Measurements from ENCODE around the gene MAST4. TPM values are rescaled to one million over a fixed set of nuclear protein-coding genes. Genes with fewer than 3 reads are reported as not detected.
A peak's percentile ranks its signal among the peaks of the same experiment; 100 is the strongest.

Gene MAST4
- total RNA-seq, 1 donor from 2014 or later, result 10.4 TPM

GRCh38 chr5:67187006-67187715 lies 591.0 kb downstream of the MAST4 start:
- Histone ChIP-seq H3K27ac (ENCODE audit: low read depth, low read length) (no peak overlapping the region), H3K9me3 (ENCODE audit: control insufficient read depth in 3 of 3, low read length in 3 of 3) (no peaks in the 10 kb centered on the region), H3K36me3 (ENCODE audit: control insufficient read depth in 3 of 3, insufficient read depth in 3 of 3, low read length in 3 of 3) (no peaks in the 10 kb centered on the region), H3K27me3 (ENCODE audit: control insufficient read depth in 3 of 3, insufficient read depth in 3 of 3, low read length in 3 of 3) (no peaks in the 10 kb centered on the region), H3K4me3 (ENCODE audit: low read length in 3 of 3) (no peak overlapping the region), H3K4me1 (ENCODE audit: control insufficient read depth in 3 of 3, insufficient read depth in 3 of 3, low read length in 3 of 3) (peaks cover 0 to 3% (median 2%) of the 10 kb centered on the region in 3 donors), H3K9ac (ENCODE audit: low read depth in 1 of 3, low read length in 3 of 3) (no peak overlapping the region)

GRCh38 chr5:67188274-67189078 lies 592.3 kb downstream of the MAST4 start:
- Histone ChIP-seq H3K9ac (ENCODE audit: low read depth in 1 of 3, low read length in 3 of 3) (no peak overlapping the region), H3K9me3 (ENCODE audit: control insufficient read depth in 3 of 3, low read length in 3 of 3) (no peaks in the 10 kb centered on the region), H3K27ac (ENCODE audit: low read depth, low read length) (no peak overlapping the region), H3K36me3 (ENCODE audit: control insufficient read depth in 3 of 3, insufficient read depth in 3 of 3, low read length in 3 of 3) (no peaks in the 10 kb centered on the region), H3K27me3 (ENCODE audit: control insufficient read depth in 3 of 3, insufficient read depth in 3 of 3, low read length in 3 of 3) (no peaks in the 10 kb centered on the region), H3K4me1 (ENCODE audit: control insufficient read depth in 3 of 3, insufficient read depth in 3 of 3, low read length in 3 of 3) (peaks cover 0 to 7% (median 0%) of the 10 kb centered on the region in 3 donors), H3K4me3 (ENCODE audit: low read length in 3 of 3) (no peak overlapping the region)

- Histone ChIP-seq H3K4me1 (ENCODE audit: control insufficient read depth in 3 of 3, insufficient read depth in 3 of 3, low read length in 3 of 3) (peaks cover 0 to 7% (median 0%) of the 10 kb centered on the region in 3 donors), H3K9me3 (ENCODE audit: control insufficient read depth in 3 of 3, low read length in 3 of 3) (no peaks in the 10 kb centered on the region), H3K27me3 (ENCODE audit: control insufficient read depth in 3 of 3, insufficient read depth in 3 of 3, low read length in 3 of 3) (no peaks in the 10 kb centered on the region), H3K36me3 (ENCODE audit: control insufficient read depth in 3 of 3, insufficient read depth in 3 of 3, low read length in 3 of 3) (no peaks in the 10 kb centered on the region), H3K4me3 (ENCODE audit: low read length in 3 of 3) (no peak overlapping the region), H3K9ac (ENCODE audit: low read depth in 1 of 3, low read length in 3 of 3) (no peak overlapping the region), H3K27ac (ENCODE audit: low read depth, low read length) (no peak overlapping the region)
Observed at GRCh38 chr5:67189079-67189354, 592.8 kb downstream of the MAST4 start.

- no peak overlapping the region for H3K27ac ChIP-seq (ENCODE audit: low read depth, low read length)
- H3K9ac ChIP-seq (ENCODE audit: low read depth in 1 of 3, low read length in 3 of 3), result no peak overlapping the region
- peaks cover 0 to 7% (median 0%) of the 10 kb centered on the region in 3 donors for H3K4me1 ChIP-seq (ENCODE audit: control insufficient read depth in 3 of 3, insufficient read depth in 3 of 3, low read length in 3 of 3)
- H3K4me3 ChIP-seq (ENCODE audit: low read length in 3 of 3), result no peak overlapping the region
- no peaks in the 10 kb centered on the region for H3K9me3 ChIP-seq (ENCODE audit: control insufficient read depth in 3 of 3, low read length in 3 of 3)
- H3K36me3 ChIP-seq (ENCODE audit: control insufficient read depth in 3 of 3, insufficient read depth in 3 of 3, low read length in 3 of 3), result no peaks in the 10 kb centered on the region
- no peaks in the 10 kb centered on the region for H3K27me3 ChIP-seq (ENCODE audit: control insufficient read depth in 3 of 3, insufficient read depth in 3 of 3, low read length in 3 of 3)
Observed at GRCh38 chr5:67189931-67190330, 593.7 kb downstream of the MAST4 start.

GRCh38 chr5:67190410-67190809 lies 594.2 kb downstream of the MAST4 start:
- H3K4me3 ChIP-seq (ENCODE audit: low read length in 3 of 3), result no peak overlapping the region
- H3K36me3 ChIP-seq (ENCODE audit: control insufficient read depth in 3 of 3, insufficient read depth in 3 of 3, low read length in 3 of 3), result no peaks in the 10 kb centered on the region
- no peaks in the 10 kb centered on the region for H3K27me3 ChIP-seq (ENCODE audit: control insufficient read depth in 3 of 3, insufficient read depth in 3 of 3, low read length in 3 of 3)
- H3K27ac ChIP-seq (ENCODE audit: low read depth, low read length), result no peak overlapping the region
- H3K9ac ChIP-seq (ENCODE audit: low read depth in 1 of 3, low read length in 3 of 3), result no peak overlapping the region
- H3K4me1 ChIP-seq (ENCODE audit: control insufficient read depth in 3 of 3, insufficient read depth in 3 of 3, low read length in 3 of 3), result peaks cover 0 to 7% (median 0%) of the 10 kb centered on the region in 3 donors
- no peaks in the 10 kb centered on the region for H3K9me3 ChIP-seq (ENCODE audit: control insufficient read depth in 3 of 3, low read length in 3 of 3)

- H3K36me3 ChIP-seq (ENCODE audit: control insufficient read depth in 3 of 3, insufficient read depth in 3 of 3, low read length in 3 of 3), result no peaks in the 10 kb centered on the region
- H3K27ac ChIP-seq (ENCODE audit: low read depth, low read length), result no peak overlapping the region
- no peaks in the 10 kb centered on the region for H3K9me3 ChIP-seq (ENCODE audit: control insufficient read depth in 3 of 3, low read length in 3 of 3)
- H3K9ac ChIP-seq (ENCODE audit: low read depth in 1 of 3, low read length in 3 of 3), result no peak overlapping the region
- H3K4me3 ChIP-seq (ENCODE audit: low read length in 3 of 3), result no peak overlapping the region
- H3K4me1 ChIP-seq (ENCODE audit: control insufficient read depth in 3 of 3, insufficient read depth in 3 of 3, low read length in 3 of 3), result peaks cover 0 to 7% (median 0%) of the 10 kb centered on the region in 3 donors
- H3K27me3 ChIP-seq (ENCODE audit: control insufficient read depth in 3 of 3, insufficient read depth in 3 of 3, low read length in 3 of 3), result no peaks in the 10 kb centered on the region
Observed at GRCh38 chr5:67190861-67191260, 594.7 kb downstream of the MAST4 start.

- Histone ChIP-seq H3K9me3 (ENCODE audit: control insufficient read depth in 3 of 3, low read length in 3 of 3) (no peaks in the 10 kb centered on the region), H3K27ac (ENCODE audit: low read depth, low read length) (peak overlapping the region; percentile 56), H3K9ac (ENCODE audit: low read depth in 1 of 3, low read length in 3 of 3) (no peak overlapping the region), H3K4me3 (ENCODE audit: low read length in 3 of 3) (no peak overlapping the region), H3K36me3 (ENCODE audit: control insufficient read depth in 3 of 3, insufficient read depth in 3 of 3, low read length in 3 of 3) (no peaks in the 10 kb centered on the region), H3K4me1 (ENCODE audit: control insufficient read depth in 3 of 3, insufficient read depth in 3 of 3, low read length in 3 of 3) (peaks cover 0 to 7% (median 0%) of the 10 kb centered on the region in 3 donors), H3K27me3 (ENCODE audit: control insufficient read depth in 3 of 3, insufficient read depth in 3 of 3, low read length in 3 of 3) (no peaks in the 10 kb centered on the region)
Observed at GRCh38 chr5:67192719-67193438, 596.7 kb downstream of the MAST4 start.

GRCh38 chr5:67193439-67193807 lies 597.2 kb downstream of the MAST4 start:
- peak overlapping the region; percentile 56 for H3K27ac ChIP-seq (ENCODE audit: low read depth, low read length)
- H3K4me1 ChIP-seq (ENCODE audit: control insufficient read depth in 3 of 3, insufficient read depth in 3 of 3, low read length in 3 of 3), result peaks cover 0 to 7% (median 0%) of the 10 kb centered on the region in 3 donors

GRCh38 chr5:67194166-67194565 lies 598.0 kb downstream of the MAST4 start:
- Histone ChIP-seq H3K4me3 (ENCODE audit: low read length in 3 of 3) (no peak overlapping the region), H3K9me3 (ENCODE audit: control insufficient read depth in 3 of 3, low read length in 3 of 3) (no peaks in the 10 kb centered on the region), H3K9ac (ENCODE audit: low read depth in 1 of 3, low read length in 3 of 3) (no peak overlapping the region), H3K27me3 (ENCODE audit: control insufficient read depth in 3 of 3, insufficient read depth in 3 of 3, low read length in 3 of 3) (no peaks in the 10 kb centered on the region), H3K27ac (ENCODE audit: low read depth, low read length) (peak overlapping the region; percentile 56), H3K36me3 (ENCODE audit: control insufficient read depth in 3 of 3, insufficient read depth in 3 of 3, low read length in 3 of 3) (no peaks in the 10 kb centered on the region), H3K4me1 (ENCODE audit: control insufficient read depth in 3 of 3, insufficient read depth in 3 of 3, low read length in 3 of 3) (peaks cover 0 to 7% (median 0%) of the 10 kb centered on the region in 3 donors)

More at GRCh38 chr5:67193439-67193807, 597.2 kb downstream of the MAST4 start:
- H3K36me3 ChIP-seq (ENCODE audit: control insufficient read depth in 3 of 3, insufficient read depth in 3 of 3, low read length in 3 of 3), result no peaks in the 10 kb centered on the region
- H3K4me3 ChIP-seq (ENCODE audit: low read length in 3 of 3), result no peak overlapping the region
- H3K9me3 ChIP-seq (ENCODE audit: control insufficient read depth in 3 of 3, low read length in 3 of 3), result no peaks in the 10 kb centered on the region
- H3K27me3 ChIP-seq (ENCODE audit: control insufficient read depth in 3 of 3, insufficient read depth in 3 of 3, low read length in 3 of 3), result no peaks in the 10 kb centered on the region
- H3K9ac ChIP-seq (ENCODE audit: low read depth in 1 of 3, low read length in 3 of 3), result no peak overlapping the region
